Esophagus squamous epithelium (tissue), 4 donors: ENCODE measurements around the gene NFS1.

Experiments
- CTCF ChIP-seq, 6 experiments: fragments of 450-650 bp in 4 of 6; fragments of 200-600 bp in 2 of 6; sonication (generic) in 2 of 6; IDR thresholded peaks; one replicate each; pipeline ENCODE4 v1.5.1; 2016 to 2019; ENCODE audit warnings: antibody characterized with exemption in 6 of 6, mild to moderate bottlenecking in 4 of 6, moderate library complexity in 4 of 6
- POLR2A ChIP-seq, 4 donors: fragments of 450-650 bp; IDR thresholded peaks; one replicate each; pipeline ENCODE4 v1.6.1; 2017; ENCODE audit warnings: antibody characterized with exemption in 4 of 4, mild to moderate bottlenecking in 4 of 4, moderate library complexity in 3 of 4

- TF ChIP-seq CTCF (IDR thresholded peaks at IDR 0.05) (no peak), POLR2A (IDR thresholded peaks at IDR 0.05) (no peak)
These were observed 3.9 kb downstream of the NFS1 start for GRCh38 chr20:35695245-35695749.
